Endothelial cell of umbilical vein (primary cell): ENCODE measurements around the gene PMFBP1.

Experiments used
- CTCF ChIP-seq, 2 donors: IDR thresholded peaks; 1 replicate in 1 of 2; 2 replicates in 1 of 2; pipeline ENCODE4 v1.5.1; 2011; ENCODE audit warnings: low read length in 2 of 2, mild to moderate bottlenecking in 2 of 2, moderate library complexity in 2 of 2, control low read depth in 1 of 2, inconsistent platforms in 1 of 2, low read depth in 1 of 2; ENCODE audit not compliant: insufficient read depth in 1 of 2; ENCODE audit errors: extremely low read depth in 1 of 2
- EZH2 ChIP-seq: IDR thresholded peaks from 2 replicates; pipeline ENCODE4 v1.6.1; 2012; ENCODE audit warnings: borderline replicate concordance, low read depth, mild to moderate bottlenecking, moderate library complexity, low read length, inconsistent platforms; ENCODE audit not compliant: severe bottlenecking
- FOS ChIP-seq: IDR thresholded peaks from 2 replicates; pipeline ENCODE4 v1.6.1; 2011; ENCODE audit warnings: mild to moderate bottlenecking, low read length, moderate library complexity, borderline replicate concordance; ENCODE audit not compliant: insufficient read depth
- GATA2 ChIP-seq: IDR thresholded peaks from 2 replicates; pipeline ENCODE4 v1.7.0; 2011; ENCODE audit warnings: low read depth, mild to moderate bottlenecking, moderate library complexity, mixed read lengths, low read length; ENCODE audit not compliant: insufficient read length, insufficient read depth
- JUN ChIP-seq: IDR thresholded peaks from 2 replicates; pipeline ENCODE4 v1.6.1; 2011; ENCODE audit warnings: borderline replicate concordance, low read depth; ENCODE audit not compliant: insufficient read length, insufficient read depth
- MAX ChIP-seq: IDR thresholded peaks from 2 replicates; pipeline ENCODE4 v1.6.1; 2011; ENCODE audit not compliant: insufficient read depth, insufficient read length
- MYC ChIP-seq: IDR thresholded peaks from one replicate; pipeline ENCODE4 v1.6.1; 2011; ENCODE audit warnings: mild to moderate bottlenecking, low read depth, low read length
- POLR2A ChIP-seq: IDR thresholded peaks from 2 replicates; pipeline ENCODE4 v1.6.1; 2012; ENCODE audit warnings: low read depth, mild to moderate bottlenecking, control low read depth, low read length
- POLR2AphosphoS5 ChIP-seq: IDR thresholded peaks from 2 replicates; pipeline ENCODE4 v1.6.1; 2012; ENCODE audit warnings: low read depth, mild to moderate bottlenecking, control low read depth, low read length, moderate library complexity; ENCODE audit not compliant: insufficient read depth

GRCh38 chr16:72182976-72183375 lies 11.0 kb upstream of the PMFBP1 start:
- TF ChIP-seq POLR2A, result no peak
- no peak for TF ChIP-seq MYC
- TF ChIP-seq MAX, result no peak
- TF ChIP-seq CTCF (IDR thresholded peaks at IDR 0.05; ENCODE audit: extremely low read depth in 1 of 2, insufficient read depth in 1 of 2, low read depth in 1 of 2, low read length in 2 of 2), result no peak
- no peak for TF ChIP-seq EZH2
- no peak for TF ChIP-seq JUN
- no peak for TF ChIP-seq POLR2AphosphoS5
- TF ChIP-seq FOS, result no peak
- no peak for TF ChIP-seq GATA2
